HG02938 (cell line): ENCODE results near the gene NDOR1.

ENCODE experiments used
- ATAC-seq: cut with Tn5 transposase; IDR thresholded peaks from one replicate; pipeline ENCODE4 v1.9.1; 2021; ENCODE audit warnings: mild to moderate bottlenecking, moderate library complexity; ENCODE audit not compliant: unreplicated experiment

Gene NDOR1

DNA sequence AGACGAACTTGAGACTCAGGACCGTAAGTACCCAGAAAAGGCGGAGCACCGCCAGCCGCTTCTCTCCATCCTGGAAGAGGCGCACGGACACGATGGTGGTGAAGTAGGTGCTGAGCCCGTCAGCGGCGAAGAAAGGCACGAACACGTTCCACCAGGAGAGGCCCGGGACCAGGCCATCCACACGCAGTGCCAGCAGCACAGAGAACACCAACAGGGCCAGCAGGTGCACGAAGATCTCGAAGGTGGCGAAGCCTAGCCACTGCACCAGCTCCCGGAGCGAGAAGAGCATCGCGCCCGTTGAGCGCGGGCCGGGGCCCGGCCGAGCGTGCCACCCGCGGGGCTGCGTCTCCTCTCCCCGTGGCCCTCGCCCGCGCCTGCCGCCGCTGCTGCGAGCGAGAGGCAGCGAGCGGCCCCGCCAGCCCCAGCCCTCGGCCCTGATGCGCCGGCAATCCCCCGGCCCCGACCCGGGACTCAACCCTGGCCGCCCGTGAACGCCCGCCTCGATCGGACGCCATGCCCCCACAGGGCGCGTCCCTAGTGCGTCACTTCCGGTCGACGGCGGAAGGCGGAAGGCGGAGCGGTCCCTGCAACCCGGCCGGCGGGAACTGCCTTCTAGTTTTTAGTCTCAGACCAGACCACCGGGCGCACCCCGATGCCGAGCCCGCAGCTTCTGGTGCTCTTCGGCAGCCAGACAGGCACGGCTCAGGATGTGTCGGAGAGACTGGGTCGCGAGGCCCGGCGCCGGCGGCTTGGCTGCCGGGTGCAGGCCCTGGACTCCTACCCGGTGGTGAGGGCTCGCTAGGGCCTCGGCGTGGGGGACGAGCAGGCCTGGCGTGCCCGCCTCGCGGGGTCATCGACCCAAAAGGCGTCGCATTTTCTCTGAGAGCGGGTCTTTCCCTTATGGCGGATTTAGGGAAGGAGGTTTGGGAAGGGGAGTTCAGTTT is at the start of gene NDOR1, which contains the start of gene TMEM203:
Gene NDOR1, plus strand, starts transcription at position 575 of the 944 bp plus-strand sequence. Its CDS starts 78 bp downstream, at position 653.
Gene TMEM203, minus strand, starts transcription at position 523 of the 944 bp plus-strand sequence. Its CDS starts 234 bp downstream, at position 289.
- peak; percentile 38 for ATAC-seq

- ATAC-seq: no peak
Measured at GRCh38 chr9:137156567-137157375, 48.7 kb upstream of the NDOR1 start.

DNA sequence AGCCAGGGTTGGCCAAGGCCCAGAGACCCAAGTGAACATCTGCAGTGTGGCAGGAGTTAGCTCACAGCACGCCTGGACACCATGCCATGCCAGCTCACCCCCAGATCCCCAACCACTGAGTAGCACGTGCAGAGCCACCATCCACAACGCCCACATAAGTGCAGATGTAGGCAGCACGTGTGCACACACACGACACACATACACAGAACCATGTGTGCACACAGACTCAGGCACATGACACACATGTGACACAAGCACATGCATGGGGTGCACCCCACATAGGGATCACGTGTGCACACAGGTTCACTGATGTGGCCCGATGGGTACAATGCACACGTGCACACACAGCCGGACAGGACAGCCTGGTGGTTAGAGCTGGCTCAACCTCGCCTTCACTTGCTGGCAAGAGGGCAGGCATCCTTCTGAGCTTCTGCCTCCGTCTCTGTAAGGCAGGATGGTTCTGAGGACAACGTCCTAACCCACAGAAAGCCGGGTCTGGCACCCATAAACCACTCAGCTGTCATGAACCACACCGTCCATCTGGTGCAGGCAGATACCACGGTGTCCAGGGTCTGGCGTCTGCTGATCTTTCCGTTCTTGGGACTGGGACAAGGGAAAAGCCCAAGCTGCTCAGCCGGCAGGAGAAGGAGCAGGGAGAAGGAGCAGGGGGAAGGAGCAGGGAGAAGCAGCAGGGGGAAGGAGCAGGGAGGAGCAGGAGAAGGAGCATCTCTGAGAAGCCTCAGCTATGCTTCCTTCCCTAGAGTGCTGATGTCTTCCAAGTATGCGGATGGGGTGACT is 47.7 kb upstream of the NDOR1 start:
- no peak for ATAC-seq

GRCh38 chr9:137158625-137159024 is 46.9 kb upstream of the NDOR1 start:
- no peak for ATAC-seq

DNA sequence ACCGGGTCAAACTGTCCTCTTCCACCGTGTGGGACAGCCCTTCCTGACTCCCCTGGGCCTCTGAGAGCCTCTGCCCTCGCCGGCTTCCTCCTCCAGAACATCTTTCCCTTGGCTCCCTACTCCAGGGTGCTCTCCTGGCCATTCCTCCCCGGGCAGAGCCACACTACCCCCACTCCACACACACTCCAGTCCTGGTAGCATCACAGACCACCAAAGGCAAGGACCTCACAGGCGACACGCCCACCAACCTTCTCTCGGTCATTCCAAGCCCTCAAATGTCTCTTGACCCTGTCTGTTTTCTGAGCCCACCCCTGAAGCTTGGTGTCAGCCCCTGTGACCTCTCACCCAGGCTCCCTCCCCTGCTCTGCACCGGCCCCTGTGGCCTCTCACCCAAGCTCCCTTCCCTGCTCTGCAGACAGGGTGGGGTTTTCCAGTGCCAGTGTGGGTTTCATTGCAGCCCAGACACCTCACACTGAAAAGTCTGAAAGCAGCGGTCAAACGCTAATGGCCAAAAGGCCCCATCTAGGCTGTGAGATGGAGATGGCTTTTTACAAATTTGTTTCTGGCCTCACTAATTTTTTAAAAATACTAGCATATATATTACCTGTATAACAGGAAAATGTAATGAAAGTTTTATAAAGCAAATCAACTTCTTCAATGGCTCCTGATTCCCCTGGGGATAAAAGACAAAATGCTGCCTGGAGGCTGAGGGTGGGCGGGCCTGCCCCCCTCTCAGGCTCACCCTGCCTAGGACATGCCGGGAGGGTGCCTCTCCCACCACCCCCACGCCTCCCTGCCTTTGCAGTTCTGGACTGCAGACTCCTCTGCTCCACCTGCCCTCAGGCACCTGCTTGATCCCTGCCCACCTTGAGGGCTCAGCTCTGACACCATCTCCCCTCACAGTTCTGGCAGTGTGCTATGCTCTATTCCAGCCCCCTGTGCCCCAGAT is 46.1 kb upstream of the NDOR1 start:
- ATAC-seq: no peak

- ATAC-seq: no peak
Measured at GRCh38 chr9:137160054-137160425, 45.5 kb upstream of the NDOR1 start.

GRCh38 chr9:137160716-137161557 is 44.6 kb upstream of the NDOR1 start:
- no peak for ATAC-seq

DNA sequence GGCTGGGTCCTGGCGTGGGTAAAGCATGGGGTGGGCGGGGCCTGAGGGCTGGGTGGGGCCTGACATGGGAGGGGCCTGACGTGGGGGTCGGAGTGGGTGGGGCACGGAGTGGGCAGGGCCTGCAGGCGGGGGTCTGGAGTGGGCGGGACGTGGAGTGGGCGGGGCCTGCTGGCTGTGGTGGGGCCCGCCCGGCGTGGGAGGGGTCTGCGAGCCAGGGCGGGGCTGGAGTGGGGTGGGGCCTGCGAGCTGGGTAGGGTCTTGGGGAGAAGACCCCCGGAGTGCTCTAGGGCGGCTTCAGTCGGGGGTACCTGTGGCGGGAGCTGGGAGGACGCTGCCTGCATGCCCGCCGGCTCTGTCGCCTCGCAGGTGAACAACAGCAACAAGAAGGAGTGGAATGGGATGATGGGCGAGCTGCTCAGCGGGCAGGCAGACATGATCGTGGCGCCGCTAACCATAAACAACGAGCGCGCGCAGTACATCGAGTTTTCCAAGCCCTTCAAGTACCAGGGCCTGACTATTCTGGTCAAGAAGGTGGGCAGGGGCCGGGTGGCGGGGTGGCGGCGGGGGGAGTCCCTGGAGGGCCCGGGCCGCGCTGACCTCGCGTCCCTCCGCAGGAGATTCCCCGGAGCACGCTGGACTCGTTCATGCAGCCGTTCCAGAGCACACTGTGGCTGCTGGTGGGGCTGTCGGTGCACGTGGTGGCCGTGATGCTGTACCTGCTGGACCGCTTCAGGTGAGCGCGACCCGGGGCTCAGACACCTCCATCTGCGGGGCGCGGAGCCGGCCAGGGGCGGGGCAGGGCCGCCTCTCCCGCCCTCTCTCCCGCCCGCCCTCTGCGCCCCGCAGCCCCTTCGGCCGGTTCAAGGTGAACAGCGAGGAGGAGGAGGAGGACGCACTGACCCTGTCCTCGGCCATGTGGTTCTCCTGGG is 43.7 kb upstream of the NDOR1 start:
- no peak for ATAC-seq

GRCh38 chr9:137162505-137163364 is 42.8 kb upstream of the NDOR1 start:
- ATAC-seq: no peak

GRCh38 chr9:137163365-137163715 is 42.2 kb upstream of the NDOR1 start:
- ATAC-seq: no peak

- no peak for ATAC-seq
Measured at GRCh38 chr9:137163805-137164204, 41.7 kb upstream of the NDOR1 start.

GRCh38 chr9:137164370-137165249 is 40.9 kb upstream of the NDOR1 start:
- ATAC-seq: no peak

DNA sequence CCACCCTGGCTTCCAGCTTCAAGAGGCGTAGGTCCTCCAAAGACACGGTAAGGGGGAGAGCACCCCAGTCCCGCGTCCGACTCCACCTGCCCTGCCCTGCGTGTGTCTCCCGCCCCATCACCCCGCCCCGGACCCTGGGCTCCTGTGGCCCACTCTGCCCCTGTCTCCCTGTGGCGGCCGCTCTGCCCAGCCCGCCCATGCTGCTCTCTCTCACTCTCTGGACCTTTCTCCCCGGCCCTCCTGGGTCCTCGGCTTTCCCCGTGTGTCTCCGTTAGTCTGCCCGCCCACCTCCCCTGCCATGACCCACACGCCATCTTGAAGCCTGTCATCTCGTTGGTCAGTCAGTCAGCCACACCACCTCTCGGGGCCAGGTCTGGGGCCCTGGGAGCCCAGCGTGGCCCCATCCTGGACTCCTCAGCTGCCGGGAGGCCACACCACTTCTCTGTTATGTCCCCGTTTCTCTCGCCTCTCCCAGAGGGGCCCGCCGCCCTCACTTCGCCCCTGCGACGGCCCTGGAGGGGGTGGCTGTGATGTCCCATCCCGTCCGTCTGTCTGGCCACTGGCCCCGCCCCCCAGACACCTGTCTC is 40.2 kb upstream of the NDOR1 start:
- ATAC-seq: no peak

GRCh38 chr9:137166380-137167229 is 38.9 kb upstream of the NDOR1 start:
- no peak for ATAC-seq
